ENCODE measurements around the gene EML1. TPM values are rescaled to one million over a fixed set of nuclear protein-coding genes. Genes with fewer than 3 reads are reported as not detected.

EML1 gene
- total RNA-seq, 4 donors from 2014 or later, result 92.3 to 131 (median 119) TPM

- H3K4me3 ChIP-seq, result no peak overlapping the region
- intact Hi-C loops (cut with DNase I), result no loop called here
- no peak for DNase-seq (ENCODE audit: extremely low spot score)
- WGBS, result 72% methylated on average over 6 of the region's 6 CpGs
- TF ChIP-seq POLR2A (IDR thresholded peaks at IDR 0.05; ENCODE audit: low read depth) (no peak), CTCF (IDR thresholded peaks at IDR 0.05) (no peak), EP300 (IDR thresholded peaks at IDR 0.05) (no peak), POLR2AphosphoS5 (IDR thresholded peaks at IDR 0.05) (no peak)
- no peak overlapping the region for H3K27ac ChIP-seq (replicated peaks in 1 of 4)
- H3K36me3 ChIP-seq, result peaks cover 0 to 1% (median 0%) of the 10 kb centered on the region in 4 donors
- H3K27me3 ChIP-seq, result no peaks in the 10 kb centered on the region
- no peaks in the 10 kb centered on the region for H3K9me3 ChIP-seq
- peaks cover 0 to 15% (median 7%) of the 10 kb centered on the region in 4 donors for H3K4me1 ChIP-seq
Measured at GRCh38 chr14:99872786-99873440, 79.7 kb downstream of the EML1 start.

GRCh38 chr14:99873653-99874052 is 80.4 kb downstream of the EML1 start:
- no peak for TF ChIP-seq EP300 (IDR thresholded peaks at IDR 0.05)
- H3K27me3 ChIP-seq, result no peaks in the 10 kb centered on the region
- H3K27ac ChIP-seq (replicated peaks in 1 of 4), result no peak overlapping the region
- peak; percentile 42 for DNase-seq (ENCODE audit: extremely low spot score)
- H3K4me1 ChIP-seq, result peaks cover 0 to 15% (median 8%) of the 10 kb centered on the region in 4 donors
- 97% methylated on average over 4 of the region's 4 CpGs for WGBS
- H3K36me3 ChIP-seq, result peaks cover 0 to 6% (median 2%) of the 10 kb centered on the region in 4 donors
- no peaks in the 10 kb centered on the region for H3K9me3 ChIP-seq
- H3K4me3 ChIP-seq, result no peak overlapping the region
- intact Hi-C loops (cut with DNase I), result no loop called here

GRCh38 chr14:99874306-99874705 is 81.1 kb downstream of the EML1 start:
- H3K9me3 ChIP-seq, result no peaks in the 10 kb centered on the region
- no peak for DNase-seq (ENCODE audit: extremely low spot score)
- H3K27me3 ChIP-seq, result no peaks in the 10 kb centered on the region
- peaks cover 0 to 9% (median 3%) of the 10 kb centered on the region in 4 donors for H3K36me3 ChIP-seq
- WGBS, result 78% methylated on average over 4 of the region's 4 CpGs
- no peak overlapping the region for H3K27ac ChIP-seq (replicated peaks in 1 of 4)
- no peak for TF ChIP-seq EP300 (IDR thresholded peaks at IDR 0.05)
- no peak for TF ChIP-seq POLR2AphosphoS5 (IDR thresholded peaks at IDR 0.05)
- no peak for TF ChIP-seq POLR2A (IDR thresholded peaks at IDR 0.05; ENCODE audit: low read depth)
- TF ChIP-seq CTCF (IDR thresholded peaks at IDR 0.05), result no peak
- H3K4me3 ChIP-seq, result no peak overlapping the region
- peaks cover 6 to 22% (median 12%) of the 10 kb centered on the region in 4 donors for H3K4me1 ChIP-seq
- intact Hi-C loops (cut with DNase I), result no loop called here

- no peak for TF ChIP-seq POLR2AphosphoS5 (IDR thresholded peaks at IDR 0.05)
- TF ChIP-seq CTCF (IDR thresholded peaks at IDR 0.05), result no peak
- TF ChIP-seq POLR2A (IDR thresholded peaks at IDR 0.05; ENCODE audit: low read depth), result no peak
- TF ChIP-seq EP300 (IDR thresholded peaks at IDR 0.05), result no peak
- H3K36me3 ChIP-seq, result peaks cover 0 to 9% (median 3%) of the 10 kb centered on the region in 4 donors
- H3K4me3 ChIP-seq, result no peak overlapping the region
- no peaks in the 10 kb centered on the region for H3K9me3 ChIP-seq
- 84% methylated on average over 6 of the region's 6 CpGs for WGBS
- intact Hi-C loops (cut with DNase I), result no loop called here
- no peak overlapping the region for H3K27ac ChIP-seq (replicated peaks in 1 of 4)
- H3K4me1 ChIP-seq, result peaks cover 17 to 33% (median 22%) of the 10 kb centered on the region in 4 donors
- DNase-seq (ENCODE audit: extremely low spot score), result no peak
- no peaks in the 10 kb centered on the region for H3K27me3 ChIP-seq
Measured at GRCh38 chr14:99875421-99875820, 82.2 kb downstream of the EML1 start.

GRCh38 chr14:99875836-99876235 is 82.6 kb downstream of the EML1 start:
- DNase-seq (ENCODE audit: extremely low spot score), result no peak
- Histone ChIP-seq H3K4me3 (no peak overlapping the region), H3K36me3 (peaks cover 0 to 9% (median 3%) of the 10 kb centered on the region in 4 donors), H3K27me3 (no peaks in the 10 kb centered on the region), H3K27ac (replicated peaks in 1 of 4) (no peak overlapping the region), H3K4me1 (peaks cover 18 to 37% (median 26%) of the 10 kb centered on the region in 4 donors), H3K9me3 (no peaks in the 10 kb centered on the region)
- no peak for TF ChIP-seq POLR2A (IDR thresholded peaks at IDR 0.05; ENCODE audit: low read depth)
- no peak for TF ChIP-seq EP300 (IDR thresholded peaks at IDR 0.05)
- TF ChIP-seq POLR2AphosphoS5 (IDR thresholded peaks at IDR 0.05), result no peak
- TF ChIP-seq CTCF (IDR thresholded peaks at IDR 0.05), result no peak
- intact Hi-C loops (cut with DNase I), result no loop called here

Data from esophagus muscularis mucosa (tissue), 4 donors.